Measurements from ENCODE around the gene ZNF286A.
"Not testable (repeated sequence)": the region's sequence is repeated elsewhere in the genome, so short reads cannot be mapped to it uniquely, and the experiment has no call there.

The ZNF286A gene

DNA sequence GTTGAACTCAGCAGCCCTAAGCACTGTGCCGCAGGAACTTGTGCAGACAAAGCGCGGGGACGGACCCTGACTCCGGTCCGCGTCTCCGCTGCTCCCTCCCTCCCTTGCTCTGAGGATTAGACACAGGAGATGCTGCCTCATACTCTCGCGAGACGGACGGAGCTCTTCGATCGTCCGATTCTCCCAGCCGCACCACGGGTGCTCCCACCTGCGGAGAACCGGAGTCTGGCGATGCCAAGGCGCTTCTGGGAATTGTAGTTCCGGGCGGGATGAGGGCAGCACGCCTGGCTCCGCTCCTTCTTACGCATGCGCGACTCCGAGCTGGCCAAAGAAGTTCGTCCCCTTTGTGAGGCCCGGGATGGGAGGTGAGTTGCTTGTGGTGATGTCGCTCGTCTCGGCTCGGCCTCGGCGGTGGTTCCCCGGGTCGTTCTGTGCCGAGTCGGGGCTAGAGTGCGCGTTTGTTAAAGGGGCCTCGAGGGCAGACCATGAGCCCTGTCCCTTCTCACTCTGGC lies at the start of gene ZNF286A:
Gene ZNF286A, plus strand, starts transcription at position 340 of the 512 bp plus-strand sequence. CDS start 578 bp downstream, outside the sequence.
- peak; percentile 98 for DNase-seq (ENCODE audit: low read depth)

DNA sequence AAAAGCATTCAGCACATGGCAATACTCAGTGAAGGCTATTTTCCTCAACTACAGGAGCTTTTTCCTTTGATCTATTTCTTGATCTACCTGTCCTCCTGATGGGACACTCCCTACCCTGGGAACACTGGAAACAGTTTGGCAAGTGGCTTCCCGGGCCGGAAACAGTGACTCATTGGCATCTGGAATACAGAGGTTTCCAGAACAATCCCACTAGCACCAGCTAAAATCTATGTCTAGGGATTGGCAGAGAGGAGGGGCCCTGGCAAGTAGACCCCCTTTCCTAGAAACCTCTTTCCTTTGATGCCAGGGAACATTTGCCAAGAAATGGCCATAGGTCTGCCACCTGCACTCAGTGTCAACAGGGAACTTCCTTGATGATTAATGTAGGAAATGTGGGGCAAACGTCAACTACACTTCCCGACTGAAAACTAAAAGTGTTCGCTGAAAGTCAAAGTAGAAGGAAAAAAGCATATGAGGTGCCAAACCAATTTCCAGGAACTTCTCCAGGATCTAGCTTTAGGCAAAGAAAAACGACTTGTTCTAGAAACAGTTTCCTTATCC lies 49.6 kb upstream of the ZNF286A start:
- DNase-seq (ENCODE audit: low read depth), result peak; percentile 49

DNA sequence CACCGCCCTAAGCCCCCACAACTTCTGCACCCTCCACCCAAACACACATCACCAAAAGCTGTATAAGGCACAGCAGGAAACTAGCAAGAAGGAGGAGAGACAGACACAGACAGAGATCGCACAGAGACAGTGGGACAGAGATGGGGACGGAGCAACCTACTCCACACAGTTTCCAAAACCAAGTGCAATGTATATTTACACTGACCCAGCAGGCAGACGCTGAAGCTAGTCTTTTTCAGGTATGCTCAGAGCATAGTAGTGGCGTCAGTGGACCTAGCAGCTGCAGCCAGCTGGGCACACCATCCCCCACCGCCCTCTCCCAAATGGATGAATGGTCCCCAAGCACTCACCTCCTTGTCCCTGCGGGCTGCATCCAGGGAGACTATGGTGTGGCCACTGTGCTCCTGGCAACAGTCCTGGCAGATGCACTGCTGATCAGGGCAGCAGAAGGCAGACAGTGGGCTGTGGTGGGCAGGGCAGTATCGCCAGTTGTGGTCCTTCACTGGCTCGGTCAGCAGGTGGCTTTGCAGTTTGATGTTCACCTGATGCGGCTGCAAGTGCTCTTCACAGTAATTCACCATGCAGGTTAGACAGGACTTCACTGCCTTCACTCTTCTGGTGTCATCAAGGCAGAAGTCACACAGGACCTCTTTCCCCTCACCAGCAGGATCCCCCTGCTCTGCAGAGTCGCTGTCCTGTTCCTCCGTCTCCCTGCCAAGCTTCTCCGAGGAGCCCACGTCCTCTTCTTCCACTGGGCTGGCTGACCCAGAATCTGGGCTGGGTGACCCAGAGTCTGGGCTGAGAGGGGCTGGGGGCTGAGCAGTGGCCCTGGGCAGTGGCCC lies 48.6 kb upstream of the ZNF286A start:
- no peak for DNase-seq (ENCODE audit: low read depth)

DNA sequence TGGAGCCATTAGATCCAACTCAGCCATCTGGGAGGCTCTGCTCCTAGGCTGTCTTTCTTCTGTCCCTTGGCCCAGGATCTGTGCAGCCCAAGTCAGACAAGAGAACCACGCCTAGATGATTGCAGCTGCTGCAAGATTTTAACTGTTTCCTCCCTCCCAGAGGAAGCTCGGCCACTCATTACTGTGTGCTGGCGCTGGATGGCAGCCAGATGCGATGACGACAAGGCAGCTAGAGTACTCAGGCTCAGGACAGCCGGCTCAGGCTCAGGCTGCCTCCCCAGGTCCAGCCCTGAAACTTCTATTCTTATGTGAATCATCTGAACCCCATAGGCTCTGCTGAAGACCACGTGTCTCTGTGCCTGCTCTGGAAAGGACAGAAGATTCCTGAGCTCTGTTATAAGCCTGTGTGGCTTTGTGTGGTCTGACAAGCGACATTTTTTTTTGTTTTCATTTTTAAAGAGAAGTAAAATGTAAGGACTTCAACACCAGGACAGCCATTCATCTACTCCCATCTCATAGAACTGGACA lies 47.9 kb upstream of the ZNF286A start:
- peak; percentile 98 for DNase-seq (ENCODE audit: low read depth)

DNA sequence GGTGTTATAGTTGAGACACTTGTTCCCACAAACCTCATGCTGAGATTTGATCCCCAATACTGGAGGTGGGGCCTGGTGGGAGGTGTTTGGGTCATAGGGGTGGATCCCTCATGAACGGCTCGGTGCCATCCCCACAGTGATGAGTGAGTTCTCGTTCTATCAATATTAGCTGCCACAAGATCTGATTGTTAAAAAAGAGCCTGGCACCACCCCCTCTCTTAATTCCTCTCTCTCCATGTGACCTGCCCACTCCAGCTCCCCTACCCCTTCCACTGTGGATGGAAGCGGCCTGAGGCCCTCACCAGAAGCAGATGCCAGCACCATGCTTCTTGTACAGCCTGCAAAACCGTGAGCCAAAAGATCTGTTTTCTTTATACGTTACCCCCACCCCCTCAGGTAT lies 46.6 kb upstream of the ZNF286A start:
- DNase-seq (ENCODE audit: low read depth), result no peak

DNA sequence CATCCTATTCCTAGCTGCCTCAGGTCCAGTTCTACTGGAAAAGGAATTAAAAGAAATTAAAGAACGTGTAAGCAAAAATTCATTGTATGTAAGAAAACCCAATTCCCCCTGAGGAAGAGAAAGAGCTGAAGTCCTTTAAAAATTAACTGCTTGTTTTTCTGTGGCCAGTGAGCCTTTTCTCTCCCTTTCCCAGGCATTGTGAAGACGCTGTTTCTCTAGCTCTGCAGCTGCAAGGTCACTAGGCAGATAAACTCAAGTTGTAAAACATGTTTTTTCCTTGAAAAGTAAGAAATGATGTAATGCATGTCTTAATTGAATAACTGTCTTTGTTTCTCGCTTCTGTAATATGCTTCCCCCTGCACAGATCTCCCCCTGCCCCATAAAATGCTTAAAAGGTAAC lies 45.2 kb upstream of the ZNF286A start:
- not testable (repeated sequence) for DNase-seq (ENCODE audit: low read depth)

DNA sequence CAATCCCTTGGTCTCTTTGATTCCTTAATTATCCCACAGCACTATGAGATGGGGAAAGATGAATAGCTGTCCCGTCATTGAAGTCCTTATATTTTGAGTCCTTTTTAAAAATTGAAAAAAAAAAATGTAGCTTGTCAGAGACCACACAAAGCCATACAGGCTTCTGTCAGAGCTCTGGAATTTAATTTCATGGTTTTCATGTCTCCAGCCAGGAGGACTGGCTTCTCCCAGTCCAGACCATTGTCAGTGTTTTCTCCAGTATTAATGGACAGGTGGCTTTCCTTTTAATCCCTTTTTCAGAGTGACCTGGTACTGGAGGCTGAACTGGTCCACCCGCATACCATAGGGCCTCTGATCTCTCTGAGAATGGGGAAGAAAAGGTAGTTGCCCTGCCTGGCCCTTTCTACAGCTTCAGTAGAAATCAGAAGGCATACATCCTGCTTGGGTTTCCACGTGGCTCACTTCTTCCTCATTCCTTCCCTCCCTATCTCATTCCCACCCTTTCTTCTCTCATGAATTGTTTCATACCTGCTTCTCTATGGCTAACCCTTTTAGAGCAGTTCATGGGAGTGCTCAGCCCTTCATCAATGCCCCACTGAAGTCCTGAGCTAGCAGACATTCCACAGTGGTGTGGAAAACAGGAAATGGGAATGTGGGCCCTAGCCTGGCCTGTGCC lies 44.5 kb upstream of the ZNF286A start:
- DNase-seq (ENCODE audit: low read depth), result no peak

DNA sequence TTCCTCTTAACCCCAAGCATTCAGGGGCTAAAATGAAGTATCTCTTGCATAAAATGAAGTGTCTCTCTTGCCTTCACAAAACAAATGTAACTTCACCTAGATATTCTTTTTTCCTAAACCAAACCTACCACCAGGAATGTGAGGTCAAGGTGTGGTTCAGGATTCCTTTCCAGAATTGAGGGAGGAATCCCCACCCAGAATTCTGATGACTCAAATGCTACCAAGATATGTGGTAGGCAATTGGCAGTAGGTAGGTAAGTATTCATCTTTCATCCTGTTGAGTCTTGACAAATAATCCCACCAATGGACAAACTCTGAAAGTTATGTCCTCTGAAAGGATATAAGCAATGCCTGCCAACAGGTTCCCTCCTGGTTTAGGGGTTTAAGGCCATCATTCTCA lies 41.7 kb upstream of the ZNF286A start:
- no peak for DNase-seq (ENCODE audit: low read depth)

DNA sequence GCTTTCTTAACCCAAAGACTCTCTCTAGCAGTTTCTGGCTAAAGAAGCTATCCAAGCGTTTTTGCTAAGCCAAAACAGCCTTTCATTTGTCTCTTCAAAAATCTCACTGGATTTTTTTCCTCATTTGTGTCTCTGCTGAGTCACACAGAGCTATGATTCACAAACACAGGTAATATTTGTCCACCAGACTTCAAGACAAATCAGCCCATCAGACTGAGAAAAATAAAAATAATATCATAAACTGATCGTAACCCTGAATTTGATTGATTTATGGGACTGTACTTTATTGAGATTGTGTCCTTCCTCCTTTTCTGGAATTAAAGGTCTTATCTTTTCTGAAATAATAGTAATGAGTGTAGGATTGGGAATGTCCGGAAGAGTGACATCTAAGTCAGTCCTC lies 41.3 kb upstream of the ZNF286A start:
- DNase-seq (ENCODE audit: low read depth), result no peak

DNA sequence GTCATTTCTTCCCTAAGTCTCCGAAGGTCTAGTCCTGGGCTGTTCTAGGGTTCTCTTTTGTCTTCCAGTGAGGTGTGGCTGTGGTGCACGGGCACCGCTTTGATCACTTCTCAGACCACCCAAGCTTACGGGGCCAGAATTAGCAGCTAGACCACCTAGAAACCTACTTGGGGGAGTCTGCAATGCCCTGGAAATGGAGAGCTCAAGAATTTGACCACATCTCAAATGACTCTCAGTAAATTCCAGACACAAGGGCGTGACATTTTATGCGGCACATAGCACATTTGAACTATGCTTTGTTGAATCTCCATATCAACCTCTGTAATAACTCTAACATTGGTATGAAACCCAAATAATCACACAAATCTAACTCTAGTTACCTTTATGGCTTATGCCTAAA lies 40.3 kb upstream of the ZNF286A start:
- DNase-seq (ENCODE audit: low read depth), result no peak

DNA sequence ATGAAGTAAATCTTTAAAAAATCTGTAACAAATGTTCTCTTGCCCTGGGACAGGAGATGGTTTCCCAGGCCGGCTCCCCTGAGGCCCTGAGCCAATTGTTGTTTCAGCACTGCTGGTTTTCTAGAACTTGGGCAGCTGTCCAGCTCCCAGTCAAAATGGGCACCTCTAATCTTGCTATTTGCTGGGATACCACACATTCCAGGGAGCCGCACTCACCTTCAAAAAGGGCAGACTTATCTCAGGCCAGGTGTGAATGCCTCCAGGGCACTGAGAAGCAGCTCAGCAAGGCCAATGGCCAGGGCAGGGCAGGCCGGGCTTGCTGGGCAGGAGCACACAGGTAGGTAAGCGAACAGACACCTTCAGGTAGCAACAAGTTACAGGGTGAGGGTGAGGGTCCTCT lies 39.9 kb upstream of the ZNF286A start:
- no peak for DNase-seq (ENCODE audit: low read depth)

DNA sequence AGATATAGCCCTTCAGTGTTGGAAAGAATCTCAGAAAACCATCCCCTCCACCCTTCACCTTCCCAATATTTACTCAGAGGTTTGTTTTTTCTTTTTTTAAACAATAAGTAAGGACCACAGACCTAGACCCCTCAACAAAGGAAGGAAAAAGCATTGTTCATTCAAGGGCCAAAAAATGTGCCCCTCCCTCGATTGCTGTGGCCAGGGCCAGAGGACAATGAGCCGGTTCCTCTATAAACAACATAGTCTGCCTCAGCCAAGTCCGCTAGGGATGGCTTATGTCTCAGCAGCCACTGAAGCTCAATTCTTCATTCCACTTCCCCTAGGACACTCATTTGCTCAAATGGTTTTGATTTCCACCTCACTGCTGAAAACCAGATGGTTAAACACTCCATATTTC lies 39.5 kb upstream of the ZNF286A start:
- DNase-seq (ENCODE audit: low read depth), result no peak

DNA sequence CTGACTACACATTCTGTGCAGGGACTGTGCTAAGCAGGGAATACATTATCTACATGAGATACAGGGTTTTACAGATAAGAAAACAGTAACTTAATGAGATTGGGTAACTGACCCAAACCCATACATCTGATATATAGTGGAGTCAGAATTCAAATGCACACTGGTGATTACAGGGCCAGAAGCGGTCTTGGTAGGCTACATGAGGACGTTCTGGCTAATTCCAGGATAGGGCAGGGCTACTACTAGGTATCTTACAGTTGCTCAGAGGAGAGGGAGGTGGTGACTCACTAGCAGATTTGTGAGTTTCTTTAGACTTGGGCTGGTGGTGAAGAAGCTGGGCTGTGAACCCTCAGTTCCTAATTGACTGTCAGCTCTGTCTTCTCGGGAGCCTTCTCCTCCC lies 36.9 kb upstream of the ZNF286A start:
- DNase-seq (ENCODE audit: low read depth), result no peak

DNA sequence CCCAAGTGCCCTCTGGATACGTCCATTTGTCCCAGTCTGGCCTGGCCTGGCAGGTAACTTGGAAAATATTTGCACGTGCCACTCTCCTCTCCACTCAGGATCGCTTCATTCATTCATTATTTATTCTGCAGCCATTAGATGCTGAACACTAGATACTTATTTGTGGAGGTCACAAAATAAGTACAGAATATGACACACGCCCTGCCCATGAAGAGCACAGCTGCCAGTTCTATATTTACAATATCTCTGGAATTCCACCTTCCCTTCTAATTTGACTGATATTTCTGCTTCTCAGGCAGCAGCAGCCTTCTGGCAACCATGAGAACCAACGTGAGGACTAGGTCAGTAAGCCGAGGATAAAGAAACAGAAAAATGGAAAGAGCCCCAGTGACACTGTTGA lies 36.4 kb upstream of the ZNF286A start:
- DNase-seq (ENCODE audit: low read depth), result no peak

DNA sequence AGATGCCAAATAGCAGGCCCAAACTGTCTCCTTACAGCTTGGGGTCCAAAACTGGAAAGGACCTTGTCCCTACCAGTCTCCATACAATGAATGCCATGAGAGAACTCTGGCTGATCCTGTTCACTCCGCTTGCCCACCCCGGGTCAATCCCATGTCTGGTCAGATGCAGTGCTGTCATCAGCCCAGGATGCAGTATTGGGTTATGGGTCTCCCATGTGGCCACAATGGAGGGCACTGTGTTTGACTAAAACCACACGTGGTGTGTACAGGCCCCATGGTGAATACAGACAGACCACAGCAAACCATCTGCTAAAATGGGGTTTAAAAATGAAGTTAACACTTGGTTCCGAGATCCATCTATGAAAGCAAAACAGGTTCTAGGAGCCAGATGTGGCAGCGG lies 35.9 kb upstream of the ZNF286A start:
- no peak for DNase-seq (ENCODE audit: low read depth)

DNA sequence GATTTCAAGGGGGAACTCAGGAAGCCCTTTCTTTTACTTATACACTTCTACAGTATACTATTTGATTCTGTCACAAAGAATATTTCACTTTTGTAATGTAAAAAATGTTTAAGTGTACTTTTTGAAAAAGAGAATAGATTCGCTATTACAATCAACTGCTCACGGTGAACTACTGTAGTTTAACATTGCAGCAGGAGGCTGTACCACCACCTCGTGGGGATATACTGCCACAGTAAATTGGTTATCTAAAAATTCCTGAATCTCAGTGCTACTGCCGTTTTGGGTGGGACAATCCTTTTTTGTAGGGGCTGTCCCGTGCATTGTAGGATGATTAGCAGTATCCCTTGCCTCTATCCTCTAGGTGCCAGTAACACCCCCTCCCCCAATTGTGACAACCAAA lies 30.0 kb upstream of the ZNF286A start:
- DNase-seq (ENCODE audit: low read depth), result not testable (repeated sequence)

DNA sequence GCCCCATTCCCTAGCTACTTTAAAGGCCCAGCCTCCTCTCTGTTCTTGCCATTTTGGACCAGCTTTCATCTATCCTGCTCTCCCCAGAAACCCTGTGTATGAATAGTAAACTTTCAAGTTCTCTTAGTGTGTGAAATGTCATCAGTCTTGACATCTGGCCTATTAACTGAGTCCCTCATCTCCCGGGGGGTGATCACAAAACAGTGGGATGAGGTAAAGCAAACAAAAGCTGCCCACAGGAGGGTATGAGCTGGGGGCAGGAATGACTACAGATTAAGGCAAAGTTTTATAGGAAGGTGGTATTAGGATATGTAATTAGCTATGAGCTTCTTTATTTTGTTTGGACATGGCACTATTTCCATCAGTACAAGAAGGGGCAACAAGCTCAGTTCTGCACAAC lies 24.9 kb upstream of the ZNF286A start:
- not testable (repeated sequence) for DNase-seq (ENCODE audit: low read depth)

DNA sequence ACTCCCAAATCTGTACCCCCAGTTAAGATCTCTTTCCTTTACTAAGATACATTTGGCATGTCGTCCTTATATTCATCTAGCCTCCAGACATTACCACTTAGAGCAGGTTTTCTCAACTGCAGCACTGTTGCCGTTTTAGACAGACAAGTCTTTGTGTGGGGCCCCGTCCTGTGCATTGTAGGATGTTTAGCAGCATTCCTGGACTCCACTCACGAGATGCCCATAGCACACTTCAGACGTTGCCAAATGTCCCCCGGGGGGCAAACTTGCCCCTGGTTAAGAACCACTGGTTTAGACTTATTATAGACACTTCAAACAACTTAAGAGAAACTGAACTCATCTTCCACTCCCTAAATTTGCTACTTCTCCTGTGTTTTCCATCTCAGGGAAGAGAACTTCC lies 23.6 kb upstream of the ZNF286A start:
- not testable (repeated sequence) for DNase-seq (ENCODE audit: low read depth)

DNA sequence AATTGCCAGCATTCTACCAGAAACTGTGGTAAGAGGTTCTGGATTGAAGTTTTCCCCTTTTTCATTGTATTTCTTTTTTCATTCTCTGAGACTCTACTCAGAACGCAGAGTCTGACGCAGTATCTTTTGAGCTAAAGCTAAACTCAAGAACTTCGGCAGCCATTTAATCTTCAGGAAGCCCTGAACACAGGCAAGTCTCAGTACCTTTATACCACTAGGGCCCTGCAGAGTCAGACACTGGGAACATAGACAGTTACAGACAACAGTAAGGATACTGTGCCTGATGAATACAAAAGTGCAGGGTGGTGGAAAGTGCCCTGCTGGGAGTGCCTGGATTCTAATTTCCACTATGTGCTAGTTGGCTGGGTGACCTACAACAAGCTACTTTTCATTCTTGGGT lies 16.4 kb upstream of the ZNF286A start:
- DNase-seq (ENCODE audit: low read depth), result not testable (repeated sequence)

DNA sequence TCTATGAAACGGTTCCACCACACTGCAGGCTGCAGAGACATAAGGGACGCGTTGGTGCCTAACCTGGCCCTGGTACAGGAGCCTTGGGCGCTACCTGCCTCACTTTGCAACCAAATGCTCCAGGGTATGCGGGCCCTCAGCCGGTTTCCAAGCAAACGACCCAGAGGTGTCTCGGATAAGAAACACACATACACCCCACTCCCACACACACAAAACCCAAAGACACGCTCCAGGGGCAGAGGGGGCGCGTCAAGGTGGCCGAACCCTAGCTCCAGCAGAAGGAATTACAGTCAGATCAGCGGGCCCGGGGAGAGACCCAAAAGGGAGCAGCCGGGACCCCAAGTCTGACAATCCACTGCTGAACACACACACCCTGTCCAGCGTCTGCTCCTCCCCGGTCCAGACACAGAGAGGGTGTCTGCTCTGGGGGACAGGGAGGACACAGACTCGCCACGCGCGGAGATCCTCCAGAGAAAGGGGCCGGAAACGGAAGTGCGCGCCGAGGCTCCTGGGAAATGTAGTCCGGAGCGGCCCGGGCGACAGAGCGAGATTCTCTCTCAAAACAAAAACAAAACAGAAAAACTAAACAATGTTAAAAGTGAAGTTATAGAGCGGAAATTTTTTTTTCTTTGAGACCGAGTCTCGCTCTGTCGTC lies 15.6 kb upstream of the ZNF286A start, which contains the start of gene TRIM16:
Gene TRIM16, minus strand, starts transcription at position 488 of the 655 bp plus-strand sequence. CDS start 32,702 bp downstream, outside the sequence.
- peak; percentile 9 for DNase-seq (ENCODE audit: low read depth)

DNA sequence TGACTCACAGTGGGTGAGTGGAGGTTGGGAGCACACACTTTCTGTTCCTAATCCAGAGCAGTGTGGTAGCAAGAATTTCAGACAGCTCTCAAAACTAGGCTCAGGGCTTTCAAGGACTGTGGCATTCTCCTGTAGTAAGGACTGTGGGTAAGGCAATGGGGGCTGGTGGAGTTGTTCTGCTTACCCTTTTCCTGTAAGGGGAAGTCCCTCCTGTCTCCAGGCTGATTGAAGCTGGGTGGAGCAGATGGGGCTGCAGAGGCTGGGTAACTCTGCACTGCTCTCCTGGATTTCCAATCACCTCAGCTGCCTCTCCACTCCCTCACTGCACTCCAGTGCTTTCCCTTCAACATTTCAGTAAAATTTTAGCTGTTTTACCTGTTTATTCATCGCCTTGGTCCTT lies 12.1 kb upstream of the ZNF286A start:
- not testable (repeated sequence) for DNase-seq (ENCODE audit: low read depth)

DNA sequence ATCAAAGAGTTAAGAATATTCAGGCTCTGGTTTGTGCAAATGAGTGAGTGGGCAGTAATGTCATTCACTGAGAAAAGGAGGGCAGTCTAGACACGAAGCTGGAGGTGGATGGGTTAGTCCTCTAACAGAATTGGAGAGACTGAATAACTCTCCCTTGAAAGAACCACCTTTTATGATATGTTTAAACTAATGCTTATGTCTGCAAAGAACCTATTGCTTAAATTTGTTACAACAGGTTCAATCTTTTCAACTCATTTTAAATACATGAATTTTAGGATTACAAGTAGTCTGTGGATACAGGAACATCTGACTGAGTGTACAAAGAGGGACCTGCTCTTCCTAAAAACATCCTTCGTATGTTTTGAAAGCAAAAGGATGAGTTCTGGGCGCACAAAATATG lies 585 bp upstream of the ZNF286A start:
- DNase-seq (ENCODE audit: low read depth), result not testable (repeated sequence)

All from fibroblast of the conjunctiva (primary cell).